ENCODE data around the gene KLHDC8B. TPM values are rescaled to one million over a fixed set of nuclear protein-coding genes. Genes with fewer than 3 reads are reported as not detected.
A peak's percentile ranks its signal among the peaks of the same experiment; 100 is the strongest.

Gene KLHDC8B
- total RNA-seq, 4 donors from 2014 or later: 78.6 to 190 (median 91.2) TPM

GRCh38 chr3:49123687-49124086, 47.7 kb upstream of the KLHDC8B start:
- DNase-seq (ENCODE audit: extremely low spot score): no peak
- Histone ChIP-seq H3K4me1 (peaks cover 13 to 34% (median 25%) of the 10 kb centered on the region in 4 donors), H3K9me3 (no peaks in the 10 kb centered on the region), H3K27ac (replicated peaks in 1 of 4) (no peak overlapping the region), H3K4me3 (no peak overlapping the region), H3K27me3 (no peaks in the 10 kb centered on the region), H3K36me3 (peaks cover 64 to 84% (median 81%) of the 10 kb centered on the region in 4 donors)
- intact Hi-C loops (cut with DNase I): no loop called here
- WGBS: 97% methylated on average over 11 of the region's 17 CpGs
- TF ChIP-seq CTCF (IDR thresholded peaks at IDR 0.05) (no peak), POLR2A (IDR thresholded peaks at IDR 0.05; ENCODE audit: low read depth) (no peak), EP300 (IDR thresholded peaks at IDR 0.05) (no peak), POLR2AphosphoS5 (IDR thresholded peaks at IDR 0.05) (no peak)

- Histone ChIP-seq H3K4me3 (no peak overlapping the region), H3K27ac (replicated peaks in 1 of 4) (no peak overlapping the region), H3K9me3 (no peaks in the 10 kb centered on the region), H3K4me1 (peaks cover 8 to 34% (median 22%) of the 10 kb centered on the region in 4 donors), H3K27me3 (no peaks in the 10 kb centered on the region), H3K36me3 (peaks cover 64 to 84% (median 81%) of the 10 kb centered on the region in 4 donors)
- TF ChIP-seq EP300 (IDR thresholded peaks at IDR 0.05): no peak
- no peak for TF ChIP-seq POLR2AphosphoS5 (IDR thresholded peaks at IDR 0.05)
- TF ChIP-seq CTCF (IDR thresholded peaks at IDR 0.05): no peak
- no peak for TF ChIP-seq POLR2A (IDR thresholded peaks at IDR 0.05; ENCODE audit: low read depth)
- WGBS: 100% methylated on average over 1 of the region's 7 CpGs
- no peak for DNase-seq (ENCODE audit: extremely low spot score)
- intact Hi-C loops (cut with DNase I): no loop called here
These were observed 47.2 kb upstream of the KLHDC8B start for GRCh38 chr3:49124203-49124602.

- Histone ChIP-seq H3K27ac (replicated peaks in 1 of 4) (no peak overlapping the region), H3K36me3 (peaks cover 72 to 93% (median 90%) of the 10 kb centered on the region in 4 donors), H3K4me3 (no peak overlapping the region), H3K9me3 (no peaks in the 10 kb centered on the region), H3K27me3 (no peaks in the 10 kb centered on the region), H3K4me1 (peaks cover 5 to 34% (median 21%) of the 10 kb centered on the region in 4 donors)
- TF ChIP-seq CTCF (IDR thresholded peaks at IDR 0.05) (no peak), POLR2A (IDR thresholded peaks at IDR 0.05; ENCODE audit: low read depth) (no peak), EP300 (IDR thresholded peaks at IDR 0.05) (no peak), POLR2AphosphoS5 (IDR thresholded peaks at IDR 0.05) (no peak)
- intact Hi-C loops (cut with DNase I): no loop called here
- WGBS: 61% methylated on average over 8 of the region's 14 CpGs
- no peak for DNase-seq (ENCODE audit: extremely low spot score)
These were observed 46.3 kb upstream of the KLHDC8B start for GRCh38 chr3:49124991-49125670.

- Histone ChIP-seq H3K4me3 (peak overlapping the region in 3 of 4 donors; percentile 85 to 86 (median 85)), H3K27me3 (no peaks in the 10 kb centered on the region), H3K36me3 (peaks cover 25 to 58% (median 54%) of the 10 kb centered on the region in 4 donors), H3K4me1 (peaks cover 31 to 50% (median 45%) of the 10 kb centered on the region in 4 donors), H3K9me3 (no peaks in the 10 kb centered on the region), H3K27ac (replicated peaks in 1 of 4) (peak overlapping the region in 2 of 4 donors; percentile 90 to 91)
- no peak for TF ChIP-seq EP300 (IDR thresholded peaks at IDR 0.05)
- no peak for TF ChIP-seq POLR2AphosphoS5 (IDR thresholded peaks at IDR 0.05)
- no peak for TF ChIP-seq CTCF (IDR thresholded peaks at IDR 0.05)
- TF ChIP-seq POLR2A (IDR thresholded peaks at IDR 0.05; ENCODE audit: low read depth): no peak
- DNase-seq (ENCODE audit: extremely low spot score): no peak
- 67% methylated on average over 12 of the region's 12 CpGs for WGBS
- intact Hi-C loops (cut with DNase I): loop anchor here (5.0 kb wide), 1 partner anchor 34 kb away; no protein-coding TSS in a partner anchor
These were observed 40.4 kb upstream of the KLHDC8B start for GRCh38 chr3:49131040-49131439.
